Measurements from ENCODE around the gene NANOS1.

GRCh38 chr10:119070395-119071165 is 41.1 kb downstream of the NANOS1 start:
- TF ChIP-seq GATA3 (IDR thresholded peaks at IDR 0.05; ENCODE audit: low read depth, low read length) (no peak), GATA2 (IDR thresholded peaks at IDR 0.05; ENCODE audit: low read depth, low read length) (no peak)

Data from SH-SY5Y (cell line).